Mucosa of stomach (tissue), 1 donor: ENCODE measurements around the gene MAST4.

Source experiments
- H3K27me3 ChIP-seq: one replicate; pipeline ENCODE4 v1.7.0; 2013; ENCODE audit warnings: mild to moderate bottlenecking, low read length; ENCODE audit not compliant: control insufficient read depth, insufficient read depth
- H3K36me3 ChIP-seq: one replicate; pipeline ENCODE4 v1.7.0; 2013; ENCODE audit warnings: low read length; ENCODE audit not compliant: control insufficient read depth, insufficient read depth
- H3K4me1 ChIP-seq: one replicate; pipeline ENCODE4 v1.7.0; 2013; ENCODE audit warnings: mild to moderate bottlenecking, low read length; ENCODE audit not compliant: control insufficient read depth, insufficient read depth
- H3K4me3 ChIP-seq: one replicate; pipeline ENCODE4 v1.7.0; 2013; ENCODE audit warnings: low read length
- H3K9ac ChIP-seq: one replicate; pipeline ENCODE4 v1.7.0; 2013; ENCODE audit warnings: mild to moderate bottlenecking, low read length, moderate library complexity
- H3K9me3 ChIP-seq: one replicate; pipeline ENCODE4 v1.7.0; 2013; ENCODE audit warnings: mild to moderate bottlenecking, low read length, moderate library complexity; ENCODE audit not compliant: control insufficient read depth
- donor health status: Pancreatic carcinoma.

Gene MAST4

GRCh38 chr5:67052034-67052433 lies 455.8 kb downstream of the MAST4 start:
- H3K4me1 ChIP-seq: peaks cover 18% of the 10 kb centered on the region
- H3K9me3 ChIP-seq: no peaks in the 10 kb centered on the region
- no peaks in the 10 kb centered on the region for H3K36me3 ChIP-seq
- H3K27me3 ChIP-seq: no peaks in the 10 kb centered on the region
- H3K4me3 ChIP-seq: no peak overlapping the region
- H3K9ac ChIP-seq: no peak overlapping the region

- no peak overlapping the region for H3K9ac ChIP-seq
- H3K27me3 ChIP-seq: no peaks in the 10 kb centered on the region
- H3K4me3 ChIP-seq: no peak overlapping the region
- H3K4me1 ChIP-seq: peaks cover 18% of the 10 kb centered on the region
- no peaks in the 10 kb centered on the region for H3K36me3 ChIP-seq
- no peaks in the 10 kb centered on the region for H3K9me3 ChIP-seq
Observed at GRCh38 chr5:67053229-67053628, 457.0 kb downstream of the MAST4 start.

- H3K4me3 ChIP-seq: no peak overlapping the region
- no peak overlapping the region for H3K9ac ChIP-seq
- H3K4me1 ChIP-seq: peaks cover 8% of the 10 kb centered on the region
- H3K36me3 ChIP-seq: no peaks in the 10 kb centered on the region
- H3K9me3 ChIP-seq: no peaks in the 10 kb centered on the region
- H3K27me3 ChIP-seq: no peaks in the 10 kb centered on the region
Observed at GRCh38 chr5:67058998-67059743, 463.0 kb downstream of the MAST4 start.

GRCh38 chr5:67059744-67060490 lies 463.7 kb downstream of the MAST4 start:
- no peak overlapping the region for H3K9ac ChIP-seq
- H3K9me3 ChIP-seq: no peaks in the 10 kb centered on the region
- H3K4me3 ChIP-seq: no peak overlapping the region
- no peaks in the 10 kb centered on the region for H3K27me3 ChIP-seq
- H3K36me3 ChIP-seq: no peaks in the 10 kb centered on the region
- peaks cover 8% of the 10 kb centered on the region for H3K4me1 ChIP-seq

- H3K36me3 ChIP-seq: no peaks in the 10 kb centered on the region
Observed at GRCh38 chr5:67061511-67061910, 465.3 kb downstream of the MAST4 start.

GRCh38 chr5:67063055-67063454 lies 466.9 kb downstream of the MAST4 start:
- Histone ChIP-seq H3K4me3 (no peak overlapping the region), H3K9ac (no peak overlapping the region), H3K36me3 (no peaks in the 10 kb centered on the region), H3K9me3 (no peaks in the 10 kb centered on the region), H3K27me3 (no peaks in the 10 kb centered on the region), H3K4me1 (peaks cover 14% of the 10 kb centered on the region)

More at GRCh38 chr5:67061511-67061910, 465.3 kb downstream of the MAST4 start:
- H3K4me3 ChIP-seq: no peak overlapping the region
- no peaks in the 10 kb centered on the region for H3K9me3 ChIP-seq
- peaks cover 9% of the 10 kb centered on the region for H3K4me1 ChIP-seq
- no peaks in the 10 kb centered on the region for H3K27me3 ChIP-seq
- H3K9ac ChIP-seq: no peak overlapping the region

GRCh38 chr5:67063791-67064190 lies 467.6 kb downstream of the MAST4 start:
- no peaks in the 10 kb centered on the region for H3K27me3 ChIP-seq
- H3K4me3 ChIP-seq: no peak overlapping the region
- peaks cover 14% of the 10 kb centered on the region for H3K4me1 ChIP-seq
- no peaks in the 10 kb centered on the region for H3K36me3 ChIP-seq
- H3K9me3 ChIP-seq: no peaks in the 10 kb centered on the region
- no peak overlapping the region for H3K9ac ChIP-seq

- Histone ChIP-seq H3K4me1 (peaks cover 14% of the 10 kb centered on the region), H3K9ac (no peak overlapping the region), H3K9me3 (no peaks in the 10 kb centered on the region), H3K4me3 (no peak overlapping the region), H3K36me3 (no peaks in the 10 kb centered on the region), H3K27me3 (no peaks in the 10 kb centered on the region)
Observed at GRCh38 chr5:67065237-67065636, 469.0 kb downstream of the MAST4 start.

GRCh38 chr5:67065696-67066095 lies 469.5 kb downstream of the MAST4 start:
- Histone ChIP-seq H3K4me3 (no peak overlapping the region), H3K27me3 (no peaks in the 10 kb centered on the region), H3K9me3 (no peaks in the 10 kb centered on the region), H3K9ac (no peak overlapping the region), H3K4me1 (peaks cover 11% of the 10 kb centered on the region), H3K36me3 (no peaks in the 10 kb centered on the region)

- no peaks in the 10 kb centered on the region for H3K9me3 ChIP-seq
- no peaks in the 10 kb centered on the region for H3K27me3 ChIP-seq
- H3K4me3 ChIP-seq: no peak overlapping the region
- H3K9ac ChIP-seq: no peak overlapping the region
- peaks cover 14% of the 10 kb centered on the region for H3K4me1 ChIP-seq
- no peaks in the 10 kb centered on the region for H3K36me3 ChIP-seq
Observed at GRCh38 chr5:67066815-67067214, 470.6 kb downstream of the MAST4 start.

- H3K9ac ChIP-seq: no peak overlapping the region
- H3K36me3 ChIP-seq: no peaks in the 10 kb centered on the region
- H3K4me1 ChIP-seq: peaks cover 8% of the 10 kb centered on the region
- H3K27me3 ChIP-seq: no peaks in the 10 kb centered on the region
- H3K9me3 ChIP-seq: no peaks in the 10 kb centered on the region
- no peak overlapping the region for H3K4me3 ChIP-seq
Observed at GRCh38 chr5:67073045-67073680, 477.0 kb downstream of the MAST4 start.

GRCh38 chr5:67077296-67077695 lies 481.1 kb downstream of the MAST4 start:
- no peaks in the 10 kb centered on the region for H3K9me3 ChIP-seq
- H3K27me3 ChIP-seq: no peaks in the 10 kb centered on the region
- no peak overlapping the region for H3K4me3 ChIP-seq
- no peaks in the 10 kb centered on the region for H3K36me3 ChIP-seq
- peaks cover 6% of the 10 kb centered on the region for H3K4me1 ChIP-seq
- H3K9ac ChIP-seq: no peak overlapping the region
